ENCODE results near the gene PCMT1. TPM values are rescaled to one million over a fixed set of nuclear protein-coding genes. Genes with fewer than 3 reads are reported as not detected.

Gene PCMT1
- total RNA-seq, 1 donor from 2014 or later, result 63.1 TPM

DNA sequence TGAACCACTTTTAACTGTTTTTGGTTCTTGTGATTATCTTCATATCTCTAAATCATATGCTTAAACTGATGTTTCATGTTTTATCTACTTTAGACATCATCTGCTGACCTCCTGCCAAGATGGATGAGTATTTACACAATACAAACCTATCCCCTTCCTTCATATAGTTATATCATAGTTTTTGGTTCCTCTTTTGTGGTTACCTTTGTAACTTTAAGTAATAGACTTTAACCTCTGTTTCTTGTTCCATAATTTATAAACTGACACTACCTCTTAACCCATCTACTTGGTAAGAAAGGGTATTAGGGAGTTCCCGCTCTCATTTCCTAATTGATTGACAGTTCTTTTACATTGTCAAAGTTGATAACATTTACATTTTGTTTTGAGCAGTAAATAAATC lies 11.9 kb downstream of the PCMT1 start:
- no peaks in the 10 kb centered on the region for H3K27me3 Mint-ChIP-seq
- H3K9me3 Mint-ChIP-seq (ENCODE audit: low read depth), result peaks cover 4% of the 10 kb centered on the region
- peaks cover 9% of the 10 kb centered on the region for H3K36me3 Mint-ChIP-seq (ENCODE audit: insufficient read depth)
- TF ChIP-seq, protein P1, sequence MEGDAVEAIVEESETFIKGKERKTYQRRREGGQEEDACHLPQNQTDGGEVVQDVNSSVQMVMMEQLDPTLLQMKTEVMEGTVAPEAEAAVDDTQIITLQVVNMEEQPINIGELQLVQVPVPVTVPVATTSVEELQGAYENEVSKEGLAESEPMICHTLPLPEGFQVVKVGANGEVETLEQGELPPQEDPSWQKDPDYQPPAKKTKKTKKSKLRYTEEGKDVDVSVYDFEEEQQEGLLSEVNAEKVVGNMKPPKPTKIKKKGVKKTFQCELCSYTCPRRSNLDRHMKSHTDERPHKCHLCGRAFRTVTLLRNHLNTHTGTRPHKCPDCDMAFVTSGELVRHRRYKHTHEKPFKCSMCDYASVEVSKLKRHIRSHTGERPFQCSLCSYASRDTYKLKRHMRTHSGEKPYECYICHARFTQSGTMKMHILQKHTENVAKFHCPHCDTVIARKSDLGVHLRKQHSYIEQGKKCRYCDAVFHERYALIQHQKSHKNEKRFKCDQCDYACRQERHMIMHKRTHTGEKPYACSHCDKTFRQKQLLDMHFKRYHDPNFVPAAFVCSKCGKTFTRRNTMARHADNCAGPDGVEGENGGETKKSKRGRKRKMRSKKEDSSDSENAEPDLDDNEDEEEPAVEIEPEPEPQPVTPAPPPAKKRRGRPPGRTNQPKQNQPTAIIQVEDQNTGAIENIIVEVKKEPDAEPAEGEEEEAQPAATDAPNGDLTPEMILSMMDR (IDR thresholded peaks at IDR 0.05; ENCODE audit: unreplicated experiment), result no peak
- H3K27ac Mint-ChIP-seq, result no peak overlapping the region
- DNase-seq (ENCODE audit: low spot score, unreplicated experiment), result no peak
- H3K4me1 Mint-ChIP-seq (ENCODE audit: low read depth), result no peaks in the 10 kb centered on the region
- no peak overlapping the region for H3K4me3 Mint-ChIP-seq (ENCODE audit: low read depth)

DNA sequence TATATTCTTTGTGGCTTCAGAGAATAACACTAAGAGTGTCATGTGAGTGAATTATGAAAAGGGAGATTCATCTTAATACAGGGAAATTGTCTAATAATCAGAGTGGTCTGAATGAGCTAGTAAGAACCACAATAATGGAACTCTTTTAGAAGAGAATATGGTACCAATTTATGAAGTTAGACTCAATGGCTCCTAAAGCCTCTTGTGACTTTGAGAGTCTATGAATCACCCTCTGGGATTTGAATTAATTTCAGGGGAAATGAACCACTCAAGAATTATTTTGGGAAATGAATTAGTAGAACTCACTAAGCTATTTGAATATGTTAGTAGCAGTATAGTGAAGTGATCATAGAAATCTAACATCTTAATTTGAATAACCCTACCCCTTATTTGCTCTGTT lies 14.3 kb downstream of the PCMT1 start:
- Mint-ChIP-seq H3K4me3 (ENCODE audit: low read depth) (no peak overlapping the region), H3K4me1 (ENCODE audit: low read depth) (peaks cover under 1% of the 10 kb centered on the region), H3K36me3 (ENCODE audit: insufficient read depth) (peaks cover 16% of the 10 kb centered on the region), H3K27ac (no peak overlapping the region), H3K27me3 (no peaks in the 10 kb centered on the region), H3K9me3 (ENCODE audit: low read depth) (peaks cover 4% of the 10 kb centered on the region)
- TF ChIP-seq, protein P1 (IDR thresholded peaks at IDR 0.05; ENCODE audit: unreplicated experiment), result no peak
- DNase-seq (ENCODE audit: low spot score, unreplicated experiment), result no peak

DNA sequence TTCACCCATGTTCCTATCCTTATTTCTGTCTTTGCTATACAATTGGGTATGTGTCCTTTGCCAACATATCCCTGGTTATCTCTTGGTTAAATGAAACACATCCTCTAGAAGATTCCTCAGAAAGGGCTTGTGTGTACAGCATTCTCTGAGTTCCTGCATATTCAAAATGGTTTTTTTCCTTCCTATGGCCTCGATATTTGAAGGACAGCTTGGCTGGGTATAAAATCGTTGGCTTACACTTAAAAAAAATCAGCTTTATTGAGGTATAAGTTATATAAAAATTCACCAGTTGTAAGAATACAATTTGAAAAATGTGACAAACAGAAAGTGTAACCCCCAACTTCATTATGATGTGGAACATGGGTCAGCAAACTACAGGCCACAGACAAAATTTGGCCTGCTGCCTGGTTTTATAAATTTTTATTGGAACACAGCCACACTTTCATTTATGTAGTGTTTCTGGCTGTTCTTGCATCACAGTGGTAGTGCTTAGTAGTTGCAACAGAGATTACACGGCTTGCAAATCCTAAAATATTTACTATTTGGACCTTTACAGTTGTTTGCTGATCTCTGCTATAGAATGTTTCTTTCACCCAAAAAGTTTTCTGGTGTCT lies 16.7 kb downstream of the PCMT1 start:
- H3K27ac Mint-ChIP-seq, result no peak overlapping the region
- TF ChIP-seq, protein P1 (IDR thresholded peaks at IDR 0.05; ENCODE audit: unreplicated experiment), result no peak
- no peak for DNase-seq (ENCODE audit: low spot score, unreplicated experiment)
- H3K9me3 Mint-ChIP-seq (ENCODE audit: low read depth), result peaks cover 6% of the 10 kb centered on the region
- H3K4me1 Mint-ChIP-seq (ENCODE audit: low read depth), result peaks cover 11% of the 10 kb centered on the region
- peaks cover 20% of the 10 kb centered on the region for H3K36me3 Mint-ChIP-seq (ENCODE audit: insufficient read depth)
- no peak overlapping the region for H3K4me3 Mint-ChIP-seq (ENCODE audit: low read depth)
- H3K27me3 Mint-ChIP-seq, result no peaks in the 10 kb centered on the region

DNA sequence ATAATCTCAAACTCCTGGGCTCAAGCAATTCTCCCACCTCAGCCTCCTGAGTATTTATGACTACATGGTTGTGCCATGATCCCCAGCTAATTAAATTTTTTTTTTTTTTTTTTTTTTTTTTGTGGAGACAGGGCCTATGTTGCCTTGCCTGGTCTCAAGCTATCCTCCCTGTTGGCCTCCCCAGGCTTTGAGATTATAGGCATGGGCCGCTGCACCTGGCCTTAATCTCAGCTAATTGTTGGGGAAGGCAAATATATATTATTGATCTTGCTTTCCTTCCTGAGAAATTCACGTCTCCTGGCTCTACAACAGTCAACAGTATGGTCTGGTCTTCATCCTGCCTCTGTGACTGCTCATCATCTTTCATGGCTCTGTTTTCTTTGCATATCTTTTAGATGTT lies 20.1 kb downstream of the PCMT1 start:
- TF ChIP-seq, protein P1 (IDR thresholded peaks at IDR 0.05; ENCODE audit: unreplicated experiment), result no peak
- H3K27ac Mint-ChIP-seq, result peak overlapping the region; percentile 67
- no peaks in the 10 kb centered on the region for H3K27me3 Mint-ChIP-seq
- no peak overlapping the region for H3K4me3 Mint-ChIP-seq (ENCODE audit: low read depth)
- no peak for DNase-seq (ENCODE audit: low spot score, unreplicated experiment)
- peaks cover 6% of the 10 kb centered on the region for H3K9me3 Mint-ChIP-seq (ENCODE audit: low read depth)
- peaks cover 26% of the 10 kb centered on the region for H3K36me3 Mint-ChIP-seq (ENCODE audit: insufficient read depth)
- peaks cover 14% of the 10 kb centered on the region for H3K4me1 Mint-ChIP-seq (ENCODE audit: low read depth)

DNA sequence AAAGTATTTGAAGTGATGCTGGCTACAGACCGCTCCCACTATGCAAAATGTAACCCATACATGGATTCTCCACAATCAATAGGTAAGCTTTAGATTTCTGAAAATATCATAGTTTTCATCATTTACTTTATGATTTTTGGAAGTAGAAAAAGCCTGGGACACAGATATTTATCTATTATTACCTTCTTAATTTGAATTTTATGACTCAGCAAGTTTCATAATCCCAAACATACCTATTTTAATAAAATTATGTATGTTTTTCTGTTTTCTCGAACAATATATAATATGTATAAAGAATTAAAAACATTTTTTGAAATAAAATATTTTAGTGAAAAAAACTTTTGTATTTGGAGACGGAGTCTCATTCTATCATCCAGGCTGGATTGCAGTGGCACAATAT lies 21.6 kb downstream of the PCMT1 start:
- peaks cover 14% of the 10 kb centered on the region for H3K4me1 Mint-ChIP-seq (ENCODE audit: low read depth)
- H3K27ac Mint-ChIP-seq, result no peak overlapping the region
- TF ChIP-seq, protein P1 (IDR thresholded peaks at IDR 0.05; ENCODE audit: unreplicated experiment), result no peak
- peaks cover 22% of the 10 kb centered on the region for H3K36me3 Mint-ChIP-seq (ENCODE audit: insufficient read depth)
- no peaks in the 10 kb centered on the region for H3K27me3 Mint-ChIP-seq
- peaks cover 3% of the 10 kb centered on the region for H3K9me3 Mint-ChIP-seq (ENCODE audit: low read depth)
- no peak for DNase-seq (ENCODE audit: low spot score, unreplicated experiment)
- H3K4me3 Mint-ChIP-seq (ENCODE audit: low read depth), result no peak overlapping the region

Data from progenitor cell of endocrine pancreas (in vitro differentiated cells).